NCI-H187 (cell line): ENCODE results near the gene VASP.

Source experiments
- DNase-seq, 2 experiments: peaks; one replicate each; lab custom pipeline; 2025; lab: John Stamatoyannopoulos, UW

The VASP gene

GRCh38 chr19:45473682-45474605 is 33.3 kb upstream of the VASP start:
- no peak for DNase-seq

GRCh38 chr19:45474606-45475521 is 32.4 kb upstream of the VASP start:
- DNase-seq = no peak

GRCh38 chr19:45475537-45476291 is 31.6 kb upstream of the VASP start:
- DNase-seq = no peak

GRCh38 chr19:45476304-45476703 is 31.0 kb upstream of the VASP start:
- DNase-seq = no peak

- no peak for DNase-seq
These were observed 30.1 kb upstream of the VASP start for GRCh38 chr19:45477186-45477585.

- DNase-seq = no peak
These were observed 29.4 kb upstream of the VASP start for GRCh38 chr19:45477713-45478453.

- DNase-seq = peak; percentile 77 to 98
These were observed 28.6 kb upstream of the VASP start for GRCh38 chr19:45478454-45479238.

- DNase-seq = no peak
These were observed 24.2 kb upstream of the VASP start for GRCh38 chr19:45483033-45483432.

GRCh38 chr19:45484273-45484945 is 22.9 kb upstream of the VASP start:
- no peak for DNase-seq

GRCh38 chr19:45485305-45486077 is 21.8 kb upstream of the VASP start:
- DNase-seq = peak; percentile 96

- DNase-seq = no peak
These were observed 18.6 kb upstream of the VASP start for GRCh38 chr19:45488708-45489107.

GRCh38 chr19:45489216-45489855 is 17.9 kb upstream of the VASP start:
- no peak for DNase-seq

GRCh38 chr19:45492137-45492626 is 15.1 kb upstream of the VASP start:
- no peak for DNase-seq

- no peak for DNase-seq
These were observed 14.4 kb upstream of the VASP start for GRCh38 chr19:45492627-45493470.

GRCh38 chr19:45494261-45494916 is 12.9 kb upstream of the VASP start:
- no peak for DNase-seq

GRCh38 chr19:45495178-45495577 is 12.1 kb upstream of the VASP start:
- no peak for DNase-seq

- no peak for DNase-seq
These were observed 10.8 kb upstream of the VASP start for GRCh38 chr19:45496349-45496953.
